ENCODE measurements around the gene FRAS1.

DNA sequence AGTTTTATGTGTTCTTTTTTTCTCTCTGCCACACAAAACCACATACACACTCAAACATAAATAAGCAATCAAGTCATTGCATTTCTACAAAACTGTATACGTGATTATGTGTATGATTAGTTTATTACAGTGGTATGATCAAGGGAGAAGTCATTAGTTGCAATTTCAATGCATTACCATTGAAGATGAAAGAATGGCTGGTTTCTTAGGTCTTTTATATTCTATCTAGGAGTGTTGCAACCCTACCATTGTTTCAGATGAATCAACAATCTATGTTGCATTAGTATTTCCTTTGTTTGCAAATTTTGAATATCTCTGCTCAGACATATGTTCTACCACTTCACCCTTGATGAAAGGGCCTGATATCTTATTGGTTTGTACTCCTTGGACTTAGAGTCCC lies 501.3 kb downstream of the FRAS1 start:
- TF ChIP-seq E2F4 (CRISPR knock-in tag; IDR thresholded peaks at IDR 0.05; ENCODE audit: borderline replicate concordance, low read depth) (no peak), USF2 (CRISPR knock-in tag; IDR thresholded peaks at IDR 0.05) (no peak), ZNF138 (CRISPR knock-in tag; conservative IDR thresholded peaks at IDR 0.05) (no peak), STAT6 (CRISPR knock-in tag; conservative IDR thresholded peaks at IDR 0.05; ENCODE audit: low read depth) (no peak), SP1 (CRISPR knock-in tag; conservative IDR thresholded peaks at IDR 0.05) (no peak), JUN (CRISPR knock-in tag; IDR thresholded peaks at IDR 0.05) (no peak), GRHL2 (CRISPR knock-in tag; IDR thresholded peaks at IDR 0.05; ENCODE audit: insufficient replicate concordance, severe bottlenecking) (no peak)
- TF ChIP-seq, protein P1, sequence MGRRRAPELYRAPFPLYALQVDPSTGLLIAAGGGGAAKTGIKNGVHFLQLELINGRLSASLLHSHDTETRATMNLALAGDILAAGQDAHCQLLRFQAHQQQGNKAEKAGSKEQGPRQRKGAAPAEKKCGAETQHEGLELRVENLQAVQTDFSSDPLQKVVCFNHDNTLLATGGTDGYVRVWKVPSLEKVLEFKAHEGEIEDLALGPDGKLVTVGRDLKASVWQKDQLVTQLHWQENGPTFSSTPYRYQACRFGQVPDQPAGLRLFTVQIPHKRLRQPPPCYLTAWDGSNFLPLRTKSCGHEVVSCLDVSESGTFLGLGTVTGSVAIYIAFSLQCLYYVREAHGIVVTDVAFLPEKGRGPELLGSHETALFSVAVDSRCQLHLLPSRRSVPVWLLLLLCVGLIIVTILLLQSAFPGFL (CRISPR knock-in tag; IDR thresholded peaks at IDR 0.05; ENCODE audit: borderline replicate concordance) = no peak
- TF ChIP-seq, protein P2, sequence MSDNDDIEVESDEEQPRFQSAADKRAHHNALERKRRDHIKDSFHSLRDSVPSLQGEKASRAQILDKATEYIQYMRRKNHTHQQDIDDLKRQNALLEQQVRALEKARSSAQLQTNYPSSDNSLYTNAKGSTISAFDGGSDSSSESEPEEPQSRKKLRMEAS (CRISPR knock-in tag; IDR thresholded peaks at IDR 0.05) = no peak
- TF ChIP-seq, protein P3, sequence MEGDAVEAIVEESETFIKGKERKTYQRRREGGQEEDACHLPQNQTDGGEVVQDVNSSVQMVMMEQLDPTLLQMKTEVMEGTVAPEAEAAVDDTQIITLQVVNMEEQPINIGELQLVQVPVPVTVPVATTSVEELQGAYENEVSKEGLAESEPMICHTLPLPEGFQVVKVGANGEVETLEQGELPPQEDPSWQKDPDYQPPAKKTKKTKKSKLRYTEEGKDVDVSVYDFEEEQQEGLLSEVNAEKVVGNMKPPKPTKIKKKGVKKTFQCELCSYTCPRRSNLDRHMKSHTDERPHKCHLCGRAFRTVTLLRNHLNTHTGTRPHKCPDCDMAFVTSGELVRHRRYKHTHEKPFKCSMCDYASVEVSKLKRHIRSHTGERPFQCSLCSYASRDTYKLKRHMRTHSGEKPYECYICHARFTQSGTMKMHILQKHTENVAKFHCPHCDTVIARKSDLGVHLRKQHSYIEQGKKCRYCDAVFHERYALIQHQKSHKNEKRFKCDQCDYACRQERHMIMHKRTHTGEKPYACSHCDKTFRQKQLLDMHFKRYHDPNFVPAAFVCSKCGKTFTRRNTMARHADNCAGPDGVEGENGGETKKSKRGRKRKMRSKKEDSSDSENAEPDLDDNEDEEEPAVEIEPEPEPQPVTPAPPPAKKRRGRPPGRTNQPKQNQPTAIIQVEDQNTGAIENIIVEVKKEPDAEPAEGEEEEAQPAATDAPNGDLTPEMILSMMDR (IDR thresholded peaks at IDR 0.05) = no peak
- TF ChIP-seq, protein P4, sequence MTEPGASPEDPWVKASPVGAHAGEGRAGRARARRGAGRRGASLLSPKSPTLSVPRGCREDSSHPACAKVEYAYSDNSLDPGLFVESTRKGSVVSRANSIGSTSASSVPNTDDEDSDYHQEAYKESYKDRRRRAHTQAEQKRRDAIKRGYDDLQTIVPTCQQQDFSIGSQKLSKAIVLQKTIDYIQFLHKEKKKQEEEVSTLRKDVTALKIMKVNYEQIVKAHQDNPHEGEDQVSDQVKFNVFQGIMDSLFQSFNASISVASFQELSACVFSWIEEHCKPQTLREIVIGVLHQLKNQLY (CRISPR knock-in tag; IDR thresholded peaks at IDR 0.05) = no peak
- TF ChIP-seq, protein P5, sequence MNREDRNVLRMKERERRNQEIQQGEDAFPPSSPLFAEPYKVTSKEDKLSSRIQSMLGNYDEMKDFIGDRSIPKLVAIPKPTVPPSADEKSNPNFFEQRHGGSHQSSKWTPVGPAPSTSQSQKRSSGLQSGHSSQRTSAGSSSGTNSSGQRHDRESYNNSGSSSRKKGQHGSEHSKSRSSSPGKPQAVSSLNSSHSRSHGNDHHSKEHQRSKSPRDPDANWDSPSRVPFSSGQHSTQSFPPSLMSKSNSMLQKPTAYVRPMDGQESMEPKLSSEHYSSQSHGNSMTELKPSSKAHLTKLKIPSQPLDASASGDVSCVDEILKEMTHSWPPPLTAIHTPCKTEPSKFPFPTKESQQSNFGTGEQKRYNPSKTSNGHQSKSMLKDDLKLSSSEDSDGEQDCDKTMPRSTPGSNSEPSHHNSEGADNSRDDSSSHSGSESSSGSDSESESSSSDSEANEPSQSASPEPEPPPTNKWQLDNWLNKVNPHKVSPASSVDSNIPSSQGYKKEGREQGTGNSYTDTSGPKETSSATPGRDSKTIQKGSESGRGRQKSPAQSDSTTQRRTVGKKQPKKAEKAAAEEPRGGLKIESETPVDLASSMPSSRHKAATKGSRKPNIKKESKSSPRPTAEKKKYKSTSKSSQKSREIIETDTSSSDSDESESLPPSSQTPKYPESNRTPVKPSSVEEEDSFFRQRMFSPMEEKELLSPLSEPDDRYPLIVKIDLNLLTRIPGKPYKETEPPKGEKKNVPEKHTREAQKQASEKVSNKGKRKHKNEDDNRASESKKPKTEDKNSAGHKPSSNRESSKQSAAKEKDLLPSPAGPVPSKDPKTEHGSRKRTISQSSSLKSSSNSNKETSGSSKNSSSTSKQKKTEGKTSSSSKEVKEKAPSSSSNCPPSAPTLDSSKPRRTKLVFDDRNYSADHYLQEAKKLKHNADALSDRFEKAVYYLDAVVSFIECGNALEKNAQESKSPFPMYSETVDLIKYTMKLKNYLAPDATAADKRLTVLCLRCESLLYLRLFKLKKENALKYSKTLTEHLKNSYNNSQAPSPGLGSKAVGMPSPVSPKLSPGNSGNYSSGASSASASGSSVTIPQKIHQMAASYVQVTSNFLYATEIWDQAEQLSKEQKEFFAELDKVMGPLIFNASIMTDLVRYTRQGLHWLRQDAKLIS (CRISPR knock-in tag; IDR thresholded peaks at IDR 0.05; ENCODE audit: borderline replicate concordance) = no peak

Data from WTC11 (cell line).